KMS-11 (cell line): Measurements from ENCODE around the gene CD8B2.

ENCODE experiments used
- H2AFZ ChIP-seq: fragments of 200-600 bp; sonication (generic); 2 replicates; pipeline ENCODE4 v1.6.1; 2016; ENCODE audit warnings: antibody characterized with exemption, mixed run types, low read depth
- H3K27ac ChIP-seq: fragments of 200-600 bp; sonication (generic); 2 replicates; pipeline ENCODE4 v1.6.1; 2016; ENCODE audit warnings: mild to moderate bottlenecking, mixed run types
- H3K27me3 ChIP-seq: fragments of 200-600 bp; sonication (generic); 2 replicates; pipeline ENCODE4 v1.6.1; 2017; ENCODE audit warnings: mild to moderate bottlenecking, low read depth, mixed run types, moderate library complexity; ENCODE audit not compliant: insufficient read depth
- H3K36me3 ChIP-seq: fragments of 200-600 bp; sonication (generic); 2 replicates; pipeline ENCODE4 v1.6.1; 2017; ENCODE audit warnings: mild to moderate bottlenecking, mixed run types; ENCODE audit not compliant: insufficient read depth
- H3K4me1 ChIP-seq: fragments of 200-600 bp; sonication (generic); 2 replicates; pipeline ENCODE4 v1.6.1; 2016; ENCODE audit warnings: mild to moderate bottlenecking, low read depth, mixed run types; ENCODE audit not compliant: poor library complexity, severe bottlenecking
- H3K4me2 ChIP-seq: fragments of 200-600 bp; sonication (generic); 2 replicates; pipeline ENCODE4 v1.7.0; 2016; ENCODE audit warnings: mild to moderate bottlenecking, mixed run types
- H3K4me3 ChIP-seq: fragments of 200-600 bp; sonication (generic); IDR thresholded peaks from 2 replicates; pipeline ENCODE4 v1.6.1; 2017; ENCODE audit warnings: low read depth, low read length, mixed read lengths; ENCODE audit not compliant: insufficient read depth
- H3K79me2 ChIP-seq: fragments of 200-600 bp; sonication (generic); 2 replicates; pipeline ENCODE4 v1.6.1; 2016; ENCODE audit warnings: low read depth, mixed run types; ENCODE audit not compliant: insufficient read depth
- H3K9ac ChIP-seq: fragments of 200-600 bp; sonication (generic); 2 replicates; pipeline ENCODE4 v1.6.1; 2016; ENCODE audit warnings: mild to moderate bottlenecking, mixed run types
- H4K20me1 ChIP-seq: fragments of 200-600 bp; sonication (generic); 2 replicates; pipeline ENCODE4 v1.6.1; 2016; ENCODE audit warnings: mild to moderate bottlenecking, mixed run types; ENCODE audit not compliant: insufficient read depth
- TF ChIP-seq, protein P1 (sequence below): fragments of 200-600 bp; sonication (generic); conservative IDR thresholded peaks from 2 replicates; pipeline ENCODE4 v1.6.1; 2017; ENCODE audit warnings: low read depth, mild to moderate bottlenecking, antibody characterized with exemption, low read length, moderate library complexity, mixed read lengths

CD8B2 gene

DNA sequence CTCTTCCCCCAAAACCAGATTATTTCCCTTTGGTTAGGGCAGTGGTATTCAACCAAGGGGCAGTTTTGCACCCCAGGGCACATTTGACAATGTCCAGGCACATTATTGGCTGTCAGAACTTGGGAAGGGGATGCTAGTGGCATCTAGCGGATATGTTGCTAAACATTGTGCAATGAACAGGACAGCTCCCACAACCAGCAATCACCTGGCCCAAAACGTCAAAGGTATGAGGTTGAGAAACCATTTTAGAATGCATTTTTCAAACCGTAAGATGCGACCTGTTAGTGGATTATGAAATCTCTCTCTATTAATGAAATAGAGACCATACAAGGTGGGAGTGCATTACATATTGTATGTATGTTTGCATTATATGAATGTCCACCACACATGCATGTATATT lies 54.2 kb downstream of the CD8B2 start:
- Histone ChIP-seq H3K4me1 (peaks cover 40% of the 10 kb centered on the region), H3K79me2 (no peaks in the 10 kb centered on the region), H3K9ac (no peak overlapping the region), H2AFZ (no peak overlapping the region), H3K27me3 (no peaks in the 10 kb centered on the region), H3K4me3 (no peak overlapping the region), H3K27ac (no peak overlapping the region), H3K36me3 (no peaks in the 10 kb centered on the region), H4K20me1 (no peaks in the 10 kb centered on the region), H3K4me2 (no peak overlapping the region)
- TF ChIP-seq, protein P1, sequence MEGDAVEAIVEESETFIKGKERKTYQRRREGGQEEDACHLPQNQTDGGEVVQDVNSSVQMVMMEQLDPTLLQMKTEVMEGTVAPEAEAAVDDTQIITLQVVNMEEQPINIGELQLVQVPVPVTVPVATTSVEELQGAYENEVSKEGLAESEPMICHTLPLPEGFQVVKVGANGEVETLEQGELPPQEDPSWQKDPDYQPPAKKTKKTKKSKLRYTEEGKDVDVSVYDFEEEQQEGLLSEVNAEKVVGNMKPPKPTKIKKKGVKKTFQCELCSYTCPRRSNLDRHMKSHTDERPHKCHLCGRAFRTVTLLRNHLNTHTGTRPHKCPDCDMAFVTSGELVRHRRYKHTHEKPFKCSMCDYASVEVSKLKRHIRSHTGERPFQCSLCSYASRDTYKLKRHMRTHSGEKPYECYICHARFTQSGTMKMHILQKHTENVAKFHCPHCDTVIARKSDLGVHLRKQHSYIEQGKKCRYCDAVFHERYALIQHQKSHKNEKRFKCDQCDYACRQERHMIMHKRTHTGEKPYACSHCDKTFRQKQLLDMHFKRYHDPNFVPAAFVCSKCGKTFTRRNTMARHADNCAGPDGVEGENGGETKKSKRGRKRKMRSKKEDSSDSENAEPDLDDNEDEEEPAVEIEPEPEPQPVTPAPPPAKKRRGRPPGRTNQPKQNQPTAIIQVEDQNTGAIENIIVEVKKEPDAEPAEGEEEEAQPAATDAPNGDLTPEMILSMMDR: no peak

DNA sequence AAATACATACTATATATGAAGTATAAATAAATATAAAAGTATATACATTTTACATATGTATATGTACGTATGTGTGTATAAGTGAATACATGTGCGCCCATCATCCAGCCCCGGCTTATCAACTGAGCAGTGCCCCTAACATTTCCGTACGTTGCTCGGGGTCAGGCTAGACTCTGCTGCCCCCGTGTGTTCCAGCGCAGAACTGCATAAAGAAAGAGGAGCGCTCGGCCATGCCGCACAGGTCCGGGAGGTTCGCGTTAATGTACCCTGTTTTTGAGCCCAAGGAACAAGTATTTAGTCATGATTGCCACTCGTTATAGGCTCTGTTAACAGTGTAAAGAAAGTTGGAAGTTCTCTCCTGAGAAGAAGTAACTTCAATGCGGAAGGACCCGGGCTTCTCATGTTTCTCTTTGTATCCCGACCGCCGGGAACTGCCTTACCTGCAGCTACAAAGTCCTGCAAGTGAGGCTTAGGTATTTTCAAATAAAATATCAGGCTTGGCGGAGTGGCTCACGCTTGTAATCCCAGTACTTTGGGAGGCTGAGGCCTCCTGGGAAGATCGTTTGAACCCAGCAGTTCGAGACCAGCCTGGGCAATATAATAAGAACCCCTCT lies 55.7 kb downstream of the CD8B2 start:
- Histone ChIP-seq H3K79me2 (no peaks in the 10 kb centered on the region), H4K20me1 (no peaks in the 10 kb centered on the region), H3K27me3 (no peaks in the 10 kb centered on the region), H2AFZ (peak overlapping the region; percentile 69), H3K4me2 (peak overlapping the region; percentile 45; the same call in 1 of the 2 replicates), H3K4me1 (peaks cover 25% of the 10 kb centered on the region), H3K27ac (no peak overlapping the region), H3K9ac (no peak overlapping the region), H3K36me3 (no peaks in the 10 kb centered on the region), H3K4me3 (no peak overlapping the region)
- TF ChIP-seq, protein P1: peak; percentile 78

DNA sequence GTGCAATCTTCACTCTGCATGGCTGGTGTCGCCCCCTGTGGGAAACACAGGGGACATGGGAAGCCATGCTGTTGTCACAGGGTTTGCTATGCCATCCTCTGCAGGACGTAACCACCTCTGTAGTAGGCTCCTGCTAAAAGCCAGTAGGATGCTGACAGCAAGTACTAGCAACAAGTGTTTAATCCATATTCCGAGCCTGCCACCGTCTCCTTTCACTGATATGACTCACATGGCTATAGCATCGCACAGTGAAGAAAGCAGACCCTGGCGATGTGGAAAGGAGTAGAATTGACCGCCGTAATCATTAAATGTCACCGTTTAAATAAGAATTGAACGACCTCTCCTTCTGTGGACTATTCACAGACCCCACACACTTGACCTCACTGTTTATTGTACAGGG lies 57.8 kb downstream of the CD8B2 start:
- peaks cover 13% of the 10 kb centered on the region for H3K4me1 ChIP-seq
- no peak overlapping the region for H3K4me2 ChIP-seq
- H3K27ac ChIP-seq: no peak overlapping the region
- no peaks in the 10 kb centered on the region for H4K20me1 ChIP-seq
- no peaks in the 10 kb centered on the region for H3K79me2 ChIP-seq
- no peak overlapping the region for H3K9ac ChIP-seq
- no peaks in the 10 kb centered on the region for H3K27me3 ChIP-seq
- H3K36me3 ChIP-seq: no peaks in the 10 kb centered on the region
- no peak overlapping the region for H3K4me3 ChIP-seq
- TF ChIP-seq, protein P1: 0 out of 2 replicates have a peak, but pooled peaks have one; percentile 14
- no peak overlapping the region for H2AFZ ChIP-seq

DNA sequence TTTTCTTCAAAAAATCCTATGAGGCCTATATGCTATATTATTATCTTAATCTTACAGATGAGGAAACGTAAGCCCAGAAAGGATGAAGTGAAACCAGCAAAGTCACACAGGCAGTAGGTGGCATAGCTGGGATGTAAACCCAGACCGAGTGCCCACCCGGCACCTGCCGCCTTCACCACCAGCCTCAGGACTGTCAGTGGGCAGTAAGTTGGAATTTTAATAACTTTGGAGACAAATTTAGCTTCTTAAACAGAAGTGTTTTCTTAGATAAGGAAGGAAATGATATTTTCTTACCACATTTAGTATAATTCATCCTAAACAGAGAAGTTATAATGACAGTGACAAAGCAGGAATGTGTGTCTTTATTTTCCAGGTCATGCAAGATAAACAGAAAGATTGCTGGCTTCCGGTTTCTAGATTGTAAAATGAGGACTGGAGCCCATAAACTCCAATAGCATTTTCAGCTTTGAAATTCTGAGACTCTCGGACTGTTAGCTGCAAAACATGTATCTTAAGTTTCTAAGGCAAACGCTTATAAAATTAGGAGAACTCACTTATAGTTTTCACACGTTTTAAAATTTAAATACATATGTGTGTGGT lies 59.3 kb downstream of the CD8B2 start:
- Histone ChIP-seq H3K36me3 (no peaks in the 10 kb centered on the region), H3K27me3 (no peaks in the 10 kb centered on the region), H4K20me1 (no peaks in the 10 kb centered on the region), H3K4me2 (no peak overlapping the region), H2AFZ (no peak overlapping the region), H3K4me1 (peaks cover 13% of the 10 kb centered on the region), H3K27ac (no peak overlapping the region), H3K4me3 (no peak overlapping the region), H3K9ac (no peak overlapping the region), H3K79me2 (no peaks in the 10 kb centered on the region)
- TF ChIP-seq, protein P1: no peak
